NCI-H2196 (cell line): ENCODE data around the gene ANKRD44.

ENCODE experiments used
- DNase-seq: peaks from one replicate; lab custom pipeline; 2025; ENCODE audit not compliant: unreplicated experiment; lab: John Stamatoyannopoulos, UW

The ANKRD44 gene

DNA sequence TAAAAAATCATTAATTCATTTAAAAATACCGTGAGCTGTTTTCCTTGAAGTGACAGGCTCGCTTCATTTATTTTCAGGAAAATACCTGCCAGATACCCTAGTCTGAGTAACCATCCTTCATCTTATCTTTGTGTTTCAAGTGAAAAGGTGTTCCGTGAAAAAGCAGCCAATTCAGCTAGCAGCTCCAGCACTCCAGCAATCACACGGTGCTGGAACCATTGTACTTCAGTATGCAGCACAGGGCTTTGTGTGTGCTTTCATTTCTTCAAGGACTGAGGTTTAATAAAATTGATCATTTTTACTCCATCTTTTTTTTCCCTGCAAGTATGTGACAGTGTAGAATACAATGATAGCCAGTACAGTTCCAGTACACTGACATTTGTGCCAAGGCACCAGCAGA is 344.9 kb downstream of the ANKRD44 start:
- no peak for DNase-seq

- DNase-seq = no peak
Measured at GRCh38 chr2:196963961-196964360, 346.6 kb downstream of the ANKRD44 start.

- no peak for DNase-seq
Measured at GRCh38 chr2:196963043-196963442, 347.5 kb downstream of the ANKRD44 start.

DNA sequence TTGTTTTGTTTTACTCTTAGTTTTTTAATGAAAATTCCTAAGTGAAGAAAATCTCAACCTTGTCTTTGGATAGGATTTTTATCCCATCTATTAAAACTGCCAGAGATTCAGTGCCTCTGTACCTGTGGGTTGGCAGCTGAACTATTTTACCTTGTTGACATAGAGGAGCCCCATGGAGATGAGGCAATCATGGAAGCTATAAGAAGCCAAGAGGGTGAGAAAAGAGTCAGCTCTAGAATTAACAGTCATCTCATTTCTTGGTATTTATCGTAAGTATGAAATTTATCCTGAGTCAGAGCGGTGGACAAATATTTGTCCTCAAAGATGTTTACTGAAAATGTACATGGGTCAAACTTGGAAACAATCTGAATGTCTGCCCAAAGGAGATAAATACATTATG is 348.3 kb downstream of the ANKRD44 start:
- no peak for DNase-seq

DNA sequence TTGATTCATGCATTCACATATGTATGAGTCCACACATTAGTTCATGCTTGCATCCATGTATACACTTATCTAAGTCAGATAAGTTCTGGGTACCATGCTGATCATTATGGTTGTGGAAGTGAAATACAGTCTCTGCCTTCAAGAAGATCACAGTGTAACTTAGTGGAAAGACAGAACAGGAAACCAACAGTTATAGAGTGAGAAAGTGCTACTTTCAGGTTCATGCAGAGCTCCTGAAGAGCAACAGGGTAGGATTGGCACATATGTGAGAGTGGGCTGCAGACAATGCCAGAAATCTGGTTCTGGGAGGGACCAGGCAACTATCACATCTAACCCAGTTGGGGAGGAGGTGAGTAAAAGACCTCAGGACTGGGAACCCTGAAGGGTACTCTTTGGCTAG is 348.7 kb downstream of the ANKRD44 start:
- no peak for DNase-seq

- DNase-seq = no peak
Measured at GRCh38 chr2:196959734-196960338, 350.7 kb downstream of the ANKRD44 start.

- DNase-seq = no peak
Measured at GRCh38 chr2:196959281-196959680, 351.3 kb downstream of the ANKRD44 start.

GRCh38 chr2:196957881-196958525 is 352.6 kb downstream of the ANKRD44 start:
- no peak for DNase-seq

GRCh38 chr2:196957442-196957841 is 353.1 kb downstream of the ANKRD44 start:
- DNase-seq = no peak

DNA sequence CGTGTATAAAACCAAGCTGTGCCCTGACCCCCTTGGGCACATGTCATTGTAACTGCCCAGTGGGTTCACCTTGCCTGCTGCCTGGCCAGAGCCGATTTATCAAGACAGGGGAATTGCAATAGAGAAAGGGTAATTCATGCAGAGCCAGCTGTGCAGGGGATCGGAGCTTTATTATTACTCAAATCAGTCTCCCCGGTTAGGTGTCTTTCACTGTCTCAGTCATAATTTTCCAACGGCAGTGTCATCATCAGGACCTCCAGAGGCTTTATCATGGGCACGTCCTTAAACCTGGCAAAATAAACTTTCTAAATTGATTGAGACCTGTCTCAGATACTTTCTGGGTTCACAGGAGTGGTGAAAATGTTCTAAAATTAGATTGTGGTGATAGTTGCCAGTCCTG is 354.5 kb downstream of the ANKRD44 start:
- DNase-seq = no peak

- DNase-seq = no peak
Measured at GRCh38 chr2:196955036-196955435, 355.5 kb downstream of the ANKRD44 start.

DNA sequence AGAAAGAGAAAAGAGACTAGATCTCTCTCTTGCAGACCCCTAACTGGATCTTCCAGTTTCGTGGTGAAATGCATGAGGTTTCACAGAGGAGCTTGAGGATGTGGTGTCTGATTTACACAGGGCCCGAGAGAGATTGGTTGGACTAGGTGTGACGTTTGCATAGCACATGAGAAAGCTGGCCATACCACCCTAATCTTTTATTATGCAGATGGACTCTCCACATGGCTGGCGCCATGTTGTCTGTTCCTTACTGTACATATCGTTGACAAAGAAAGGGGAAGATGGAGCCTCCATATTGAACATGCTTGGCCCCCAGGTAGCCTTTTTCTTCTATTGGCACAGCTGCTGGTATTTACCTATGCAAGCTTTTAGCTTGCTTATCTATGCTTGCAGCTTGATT is 356.6 kb downstream of the ANKRD44 start:
- DNase-seq = no peak

- no peak for DNase-seq
Measured at GRCh38 chr2:196952936-196953335, 357.6 kb downstream of the ANKRD44 start.

DNA sequence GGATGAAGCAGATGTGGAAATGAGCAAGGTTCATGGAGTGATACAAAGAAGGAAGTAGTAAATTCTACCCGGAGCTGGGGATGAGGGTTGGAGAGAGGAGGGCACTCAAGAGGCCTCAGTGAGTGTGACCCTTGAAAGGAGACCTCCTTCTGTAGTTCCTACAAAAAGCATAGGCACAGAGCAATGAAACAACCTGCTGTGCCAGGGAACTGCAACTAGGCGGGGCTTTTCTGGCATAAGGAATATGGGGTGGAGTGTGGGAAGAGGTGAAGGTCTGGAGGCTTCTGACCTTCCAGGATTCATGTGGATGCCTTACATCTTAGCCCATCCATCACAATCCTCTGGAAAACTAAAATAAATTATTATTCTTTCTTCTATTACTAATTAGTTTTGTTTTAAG is 358.6 kb downstream of the ANKRD44 start:
- DNase-seq = no peak

DNA sequence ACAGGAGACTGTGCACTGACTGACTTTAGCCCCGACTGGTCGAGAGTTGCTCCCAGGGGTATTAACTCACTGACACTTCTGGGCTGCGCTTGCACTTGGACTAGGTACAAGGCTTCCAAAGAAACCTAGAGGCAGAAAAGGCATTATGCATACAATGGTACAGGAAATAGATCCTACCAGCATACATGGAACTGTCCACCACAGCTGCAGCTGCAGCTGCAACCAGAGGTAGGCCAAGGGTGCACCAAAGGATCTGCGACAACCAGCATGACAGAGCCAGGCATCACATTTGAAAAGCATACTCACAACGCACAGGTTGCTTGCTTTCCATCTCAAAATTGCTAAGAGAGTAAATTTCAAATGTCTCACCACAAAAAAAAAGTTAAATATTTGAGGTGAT is 361.5 kb downstream of the ANKRD44 start:
- no peak for DNase-seq

DNA sequence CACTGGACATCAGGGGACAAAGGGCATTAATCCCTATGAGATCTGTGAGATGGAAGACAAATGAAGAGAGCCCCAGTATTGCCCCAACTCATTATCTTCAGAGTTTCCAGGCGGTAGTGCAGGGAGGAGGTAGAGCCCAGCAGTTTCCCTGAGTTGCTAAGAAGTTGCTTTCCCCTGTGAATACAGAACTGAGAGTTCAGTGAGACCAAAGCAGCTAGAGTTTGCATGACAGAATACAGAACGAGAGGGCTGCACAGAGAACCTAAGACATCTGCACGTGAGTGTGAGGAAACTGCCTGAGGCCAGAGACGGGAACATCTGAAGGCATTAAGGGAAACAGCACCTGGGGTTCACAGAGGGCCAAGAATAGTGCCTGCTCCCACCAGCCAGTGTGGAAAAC is 366.0 kb downstream of the ANKRD44 start:
- DNase-seq = no peak

DNA sequence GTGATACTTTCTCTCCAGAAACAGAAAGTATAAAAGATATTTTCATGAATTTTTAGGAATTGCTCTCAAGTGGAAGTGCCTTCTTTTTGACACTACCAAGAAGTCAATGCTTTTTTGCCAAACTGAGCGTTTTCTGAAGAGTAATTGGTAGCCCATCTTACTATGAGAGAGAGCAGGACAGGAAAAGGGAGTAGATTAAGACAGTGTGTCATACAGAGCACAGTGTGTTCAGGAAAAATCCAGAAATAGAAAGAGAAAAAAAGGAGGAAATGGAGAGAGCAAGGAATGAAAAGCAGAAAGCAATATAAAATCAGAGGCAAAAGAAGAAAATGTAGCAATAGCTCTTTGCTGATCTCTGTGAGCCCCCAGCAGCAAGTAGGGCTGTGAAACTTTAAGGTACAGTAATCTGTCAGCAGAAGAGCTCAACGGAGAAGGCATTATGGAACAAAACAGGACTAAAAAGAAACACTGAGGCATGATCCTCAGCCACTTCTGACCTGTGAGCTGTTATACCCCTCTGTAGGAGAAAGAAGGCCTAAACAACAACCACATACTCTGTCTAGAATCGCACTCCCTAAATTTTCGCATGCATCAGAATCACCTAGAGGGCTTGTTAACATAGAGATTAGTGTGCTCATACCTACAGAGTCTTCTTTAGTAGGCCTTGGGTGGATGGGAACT is 369.0 kb downstream of the ANKRD44 start:
- DNase-seq = no peak

- no peak for DNase-seq
Measured at GRCh38 chr2:196939371-196939770, 371.2 kb downstream of the ANKRD44 start.
